ENCODE measurements around the gene MAGI1. TPM values are rescaled to one million over a fixed set of nuclear protein-coding genes. Genes with fewer than 3 reads are reported as not detected.

Gene MAGI1
- polyA plus RNA-seq, 3 donors, result not detected

DNA sequence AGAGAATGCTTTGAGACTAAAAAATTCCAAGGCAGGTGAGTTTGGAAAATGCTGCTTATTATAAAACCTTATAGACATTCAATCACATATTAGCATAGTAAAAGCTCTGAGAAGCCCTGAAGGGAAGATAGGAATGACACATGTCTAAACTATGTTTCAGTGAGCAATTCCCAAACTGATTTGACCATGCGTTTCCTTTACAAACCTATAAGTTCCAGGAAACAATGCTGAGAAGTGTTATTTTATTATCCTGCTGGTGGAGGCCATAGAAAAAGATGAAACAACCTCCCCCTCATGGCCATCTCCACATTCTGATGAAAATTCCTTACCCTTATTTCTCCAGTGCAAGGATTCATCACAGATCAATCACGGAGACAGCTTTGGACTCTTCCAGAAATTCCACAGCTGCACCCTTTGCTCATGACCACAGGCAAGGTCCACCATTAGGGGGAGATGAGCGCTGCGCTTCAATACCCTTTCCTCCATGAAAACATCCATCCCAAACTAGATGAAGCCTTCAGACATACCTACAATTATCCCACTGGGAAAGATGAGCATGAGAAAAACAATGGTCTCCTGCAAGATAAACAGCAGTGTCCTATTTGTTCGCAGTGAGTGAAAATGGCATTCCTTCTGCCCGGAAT, 372.1 kb downstream of the MAGI1 start:
- H3K9me3 ChIP-seq (replicated peaks in 1 of 2; ENCODE audit: control insufficient read depth in 1 of 2, insufficient read depth in 1 of 2, low read length in 2 of 2), result no peaks in the 10 kb centered on the region
- no peak overlapping the region for H3K27ac ChIP-seq (ENCODE audit: low read depth in 1 of 2, low read length in 2 of 2)
- H4K20me1 ChIP-seq (ENCODE audit: insufficient read depth, low read length), result no peaks in the 10 kb centered on the region
- no peaks in the 10 kb centered on the region for H3K36me3 ChIP-seq (replicated peaks in 1 of 2; ENCODE audit: control insufficient read depth in 1 of 2, insufficient read depth in 2 of 2, low read length in 2 of 2)
- H3K36me3 Mint-ChIP-seq, result no peaks in the 10 kb centered on the region
- DNase-seq, result no peak
- no peaks in the 10 kb centered on the region for H3K27me3 ChIP-seq (ENCODE audit: control insufficient read depth in 2 of 2, insufficient read depth in 2 of 2, low read length in 2 of 2)
- WGBS (ENCODE audit: insufficient coverage), result 60% methylated on average over 1 of the region's 6 CpGs
- no peaks in the 10 kb centered on the region for H3K4me1 Mint-ChIP-seq
- no peak overlapping the region for H3K9ac ChIP-seq (ENCODE audit: insufficient read depth, low read length, poor library complexity, severe bottlenecking)
- no peaks in the 10 kb centered on the region for H3K4me1 ChIP-seq (ENCODE audit: control insufficient read depth in 1 of 2, insufficient read depth in 2 of 2, low read length in 2 of 2)
- no peak overlapping the region for H3K4me2 ChIP-seq (replicated peaks; ENCODE audit: extremely low read depth, low read length, poor library complexity, severe bottlenecking)
- peaks cover 0 to 2% (median 0%) of the 10 kb centered on the region in 7 donors for H3K9me3 Mint-ChIP-seq
- no peak overlapping the region for H2AFZ ChIP-seq (ENCODE audit: insufficient read depth, low read depth, low read length, poor library complexity, severe bottlenecking)
- H3K79me2 ChIP-seq (ENCODE audit: insufficient read depth, low read length), result no peaks in the 10 kb centered on the region
- H3K27me3 Mint-ChIP-seq (ENCODE audit: low read depth in 3 of 3), result peaks cover 0 to 2% (median 0%) of the 10 kb centered on the region in 3 donors
- TF ChIP-seq, protein P1, sequence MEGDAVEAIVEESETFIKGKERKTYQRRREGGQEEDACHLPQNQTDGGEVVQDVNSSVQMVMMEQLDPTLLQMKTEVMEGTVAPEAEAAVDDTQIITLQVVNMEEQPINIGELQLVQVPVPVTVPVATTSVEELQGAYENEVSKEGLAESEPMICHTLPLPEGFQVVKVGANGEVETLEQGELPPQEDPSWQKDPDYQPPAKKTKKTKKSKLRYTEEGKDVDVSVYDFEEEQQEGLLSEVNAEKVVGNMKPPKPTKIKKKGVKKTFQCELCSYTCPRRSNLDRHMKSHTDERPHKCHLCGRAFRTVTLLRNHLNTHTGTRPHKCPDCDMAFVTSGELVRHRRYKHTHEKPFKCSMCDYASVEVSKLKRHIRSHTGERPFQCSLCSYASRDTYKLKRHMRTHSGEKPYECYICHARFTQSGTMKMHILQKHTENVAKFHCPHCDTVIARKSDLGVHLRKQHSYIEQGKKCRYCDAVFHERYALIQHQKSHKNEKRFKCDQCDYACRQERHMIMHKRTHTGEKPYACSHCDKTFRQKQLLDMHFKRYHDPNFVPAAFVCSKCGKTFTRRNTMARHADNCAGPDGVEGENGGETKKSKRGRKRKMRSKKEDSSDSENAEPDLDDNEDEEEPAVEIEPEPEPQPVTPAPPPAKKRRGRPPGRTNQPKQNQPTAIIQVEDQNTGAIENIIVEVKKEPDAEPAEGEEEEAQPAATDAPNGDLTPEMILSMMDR (IDR thresholded peaks at IDR 0.05), result no peak
- H3K4me3 ChIP-seq (replicated peaks in 1 of 3; ENCODE audit: low read depth in 2 of 3, low read length in 3 of 3), result no peak overlapping the region
- intact Hi-C loops (cut with micrococcal nuclease), result no loop called here
- no peak overlapping the region for H3K27ac Mint-ChIP-seq
- no peak overlapping the region for H3K4me3 Mint-ChIP-seq

DNA sequence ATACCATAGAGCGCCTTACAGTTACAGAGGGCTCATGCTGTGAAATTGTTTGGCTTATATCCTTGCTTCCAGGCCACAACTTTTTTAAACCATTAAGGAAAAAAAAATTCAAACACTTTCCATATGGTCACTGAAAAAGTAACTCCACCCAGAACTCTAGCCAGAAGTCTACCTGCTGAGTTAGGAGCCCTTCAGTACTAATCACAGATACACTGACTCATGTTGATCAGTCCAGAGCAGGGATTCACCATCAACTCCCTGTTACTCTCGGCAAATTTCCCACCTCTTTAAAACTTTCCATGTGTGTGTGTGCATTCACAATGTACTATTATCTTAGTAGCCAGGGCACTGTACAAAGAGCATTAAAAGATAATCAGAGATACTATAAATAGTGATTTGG, 372.8 kb downstream of the MAGI1 start:
- intact Hi-C loops (cut with micrococcal nuclease), result no loop called here
- Mint-ChIP-seq H3K36me3 (no peaks in the 10 kb centered on the region), H3K27ac (no peak overlapping the region), H3K4me3 (no peak overlapping the region), H3K27me3 (ENCODE audit: low read depth in 3 of 3) (peaks cover 0 to 2% (median 0%) of the 10 kb centered on the region in 3 donors), H3K4me1 (no peaks in the 10 kb centered on the region), H3K9me3 (peaks cover 0 to 2% (median 0%) of the 10 kb centered on the region in 7 donors)
- WGBS (ENCODE audit: insufficient coverage), result no CpG with 5 or more reads among the region's 2 CpGs
- H3K9me3 ChIP-seq (replicated peaks in 1 of 2; ENCODE audit: control insufficient read depth in 1 of 2, insufficient read depth in 1 of 2, low read length in 2 of 2), result no peaks in the 10 kb centered on the region
- TF ChIP-seq, protein P1 (IDR thresholded peaks at IDR 0.05), result no peak
- H3K27ac ChIP-seq (ENCODE audit: low read depth in 1 of 2, low read length in 2 of 2), result no peak overlapping the region
- H3K36me3 ChIP-seq (replicated peaks in 1 of 2; ENCODE audit: control insufficient read depth in 1 of 2, insufficient read depth in 2 of 2, low read length in 2 of 2), result no peaks in the 10 kb centered on the region
- no peak overlapping the region for H3K9ac ChIP-seq (ENCODE audit: insufficient read depth, low read length, poor library complexity, severe bottlenecking)
- no peaks in the 10 kb centered on the region for H3K4me1 ChIP-seq (ENCODE audit: control insufficient read depth in 1 of 2, insufficient read depth in 2 of 2, low read length in 2 of 2)
- no peak overlapping the region for H3K4me3 ChIP-seq (replicated peaks in 1 of 3; ENCODE audit: low read depth in 2 of 3, low read length in 3 of 3)
- no peaks in the 10 kb centered on the region for H4K20me1 ChIP-seq (ENCODE audit: insufficient read depth, low read length)
- H3K27me3 ChIP-seq (ENCODE audit: control insufficient read depth in 2 of 2, insufficient read depth in 2 of 2, low read length in 2 of 2), result no peaks in the 10 kb centered on the region
- no peak overlapping the region for H2AFZ ChIP-seq (ENCODE audit: insufficient read depth, low read depth, low read length, poor library complexity, severe bottlenecking)
- no peak for DNase-seq
- H3K4me2 ChIP-seq (replicated peaks; ENCODE audit: extremely low read depth, low read length, poor library complexity, severe bottlenecking), result no peak overlapping the region
- no peaks in the 10 kb centered on the region for H3K79me2 ChIP-seq (ENCODE audit: insufficient read depth, low read length)

Measured in CD14-positive monocyte (primary cell).